ENCODE data around the gene C10orf90. TPM values are rescaled to one million over a fixed set of nuclear protein-coding genes. Genes with fewer than 3 reads are reported as not detected.

The C10orf90 gene, protein sequence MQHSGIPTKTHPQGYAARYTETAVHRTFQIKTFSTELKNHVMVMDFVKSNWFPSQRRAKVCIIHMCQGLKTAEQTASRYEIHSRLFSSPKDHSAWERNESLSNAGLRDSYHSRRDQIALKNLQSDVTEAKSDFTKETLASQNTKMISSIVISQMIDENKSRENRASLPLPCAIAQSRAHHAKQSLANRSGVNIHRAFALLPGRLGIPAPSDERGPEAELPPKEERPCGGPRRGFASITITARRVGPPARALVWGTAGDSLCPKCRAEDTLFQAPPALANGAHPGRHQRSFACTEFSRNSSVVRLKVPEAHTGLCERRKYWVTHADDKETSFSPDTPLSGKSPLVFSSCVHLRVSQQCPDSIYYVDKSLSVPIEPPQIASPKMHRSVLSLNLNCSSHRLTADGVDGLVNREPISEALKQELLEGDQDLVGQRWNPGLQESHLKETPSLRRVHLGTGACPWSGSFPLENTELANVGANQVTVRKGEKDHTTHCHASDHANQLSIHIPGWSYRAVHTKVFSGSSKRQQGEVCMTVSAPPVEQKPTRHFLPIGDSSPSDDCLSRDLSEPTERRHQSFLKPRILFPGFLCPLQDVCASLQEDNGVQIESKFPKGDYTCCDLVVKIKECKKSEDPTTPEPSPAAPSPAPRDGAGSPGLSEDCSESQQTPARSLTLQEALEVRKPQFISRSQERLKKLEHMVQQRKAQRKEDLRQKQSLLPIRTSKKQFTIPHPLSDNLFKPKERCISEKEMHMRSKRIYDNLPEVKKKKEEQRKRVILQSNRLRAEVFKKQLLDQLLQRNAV
- not detected in 2 replicates for total RNA-seq

DNA sequence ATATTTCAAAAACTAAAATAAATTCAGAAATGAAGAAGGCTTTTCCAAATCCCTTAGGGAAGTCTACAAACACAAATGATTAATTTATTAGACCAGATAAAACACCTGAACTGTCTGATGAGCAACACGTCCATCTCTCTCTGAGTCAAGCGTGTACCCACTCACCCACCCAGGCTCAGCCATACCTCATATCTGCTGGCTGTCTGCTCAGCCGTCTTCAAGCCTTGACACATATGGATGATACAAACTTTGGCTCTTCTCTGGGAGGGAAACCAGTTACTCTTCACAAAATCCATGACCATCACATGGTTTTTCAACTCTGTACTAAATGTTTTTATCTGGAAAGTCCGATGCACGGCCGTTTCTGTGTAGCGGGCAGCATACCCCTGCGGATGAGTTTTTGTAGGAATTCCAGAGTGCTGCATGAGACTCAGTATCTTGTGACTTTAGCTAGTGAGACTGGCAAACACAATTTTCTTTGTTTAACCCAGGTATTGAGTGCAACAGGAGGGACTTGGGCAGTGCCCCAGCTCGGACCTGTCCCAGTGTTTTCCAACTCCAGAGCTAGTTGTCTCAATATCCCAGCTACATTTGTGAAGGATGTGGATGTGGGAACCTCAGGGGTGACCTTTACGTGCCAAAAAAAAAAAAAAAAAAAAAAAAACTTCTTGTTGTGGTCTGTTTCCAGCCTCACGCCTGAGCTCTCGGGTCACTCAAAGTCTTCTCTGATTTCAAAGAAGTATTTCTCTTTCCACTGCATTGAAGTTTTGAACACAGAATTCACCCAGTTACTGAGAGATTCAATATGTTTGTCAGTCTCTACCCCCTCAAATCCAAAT lies at the start of gene C10orf90:
C10orf90 (minus strand) TSS at position 638 of the 839 bp plus-strand sequence; CDS start at position 425, 213 bp downstream.
- intact Hi-C loops (cut with micrococcal nuclease) = no loop called here

DNA sequence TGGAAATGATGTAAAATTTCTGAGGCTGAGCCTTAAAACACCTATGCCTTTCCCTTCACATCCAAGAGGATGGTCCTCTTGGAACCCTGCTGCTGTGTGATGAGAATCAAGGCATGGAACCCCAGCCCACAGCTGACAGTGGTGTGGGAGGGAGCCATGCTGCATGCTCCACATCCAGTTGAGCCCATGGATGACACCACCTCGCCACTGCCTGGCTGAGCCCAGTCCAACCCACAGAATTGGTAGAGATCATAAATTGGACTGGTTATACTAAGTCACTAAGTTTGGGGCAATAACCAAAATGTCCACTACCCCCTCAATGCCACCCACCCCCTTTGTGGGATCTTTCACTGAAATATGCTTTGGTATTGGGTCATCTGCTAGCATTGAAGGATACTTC lies 45.9 kb upstream of the C10orf90 start:
- intact Hi-C loops (cut with micrococcal nuclease) = no loop called here

DNA sequence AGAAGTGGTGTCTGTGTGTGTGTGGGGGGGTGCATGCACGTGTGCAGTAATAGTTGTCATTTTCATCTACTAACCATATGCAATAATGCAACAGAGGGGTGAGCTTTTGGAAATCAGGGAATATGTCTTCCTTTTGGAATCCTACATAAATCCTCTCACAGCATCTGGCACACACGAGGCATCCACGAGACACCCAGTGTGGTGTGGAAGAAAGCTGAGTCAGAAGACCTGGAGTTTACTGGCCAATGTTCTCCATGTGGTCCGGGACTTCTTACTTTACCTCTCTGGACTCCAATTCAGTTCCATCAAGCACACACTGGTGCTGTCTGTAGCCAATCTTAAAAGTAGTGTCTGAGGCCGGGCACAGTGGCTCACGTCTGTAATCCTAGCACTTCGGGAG lies 43.1 kb upstream of the C10orf90 start:
- intact Hi-C loops (cut with micrococcal nuclease) = no loop called here

DNA sequence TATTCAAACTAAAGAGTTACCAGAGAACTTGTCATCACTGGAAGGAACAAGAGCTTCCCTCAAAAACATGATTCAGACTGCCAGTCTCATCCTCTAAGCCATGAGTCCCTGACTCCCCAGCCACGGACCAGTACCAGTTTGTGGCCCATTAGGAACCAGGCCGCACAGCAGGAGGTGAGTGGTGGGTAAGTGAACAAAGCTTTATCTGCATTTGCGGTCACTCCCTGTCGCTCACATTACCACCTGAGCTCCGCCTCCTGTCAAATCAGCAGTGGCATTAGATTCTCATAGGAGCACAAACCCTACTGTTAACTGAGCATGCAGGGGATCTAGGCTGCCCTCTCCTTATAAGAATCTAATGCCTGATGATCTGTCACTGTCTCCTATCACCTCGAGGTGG lies 42.2 kb upstream of the C10orf90 start:
- intact Hi-C loops (cut with micrococcal nuclease) = no loop called here

DNA sequence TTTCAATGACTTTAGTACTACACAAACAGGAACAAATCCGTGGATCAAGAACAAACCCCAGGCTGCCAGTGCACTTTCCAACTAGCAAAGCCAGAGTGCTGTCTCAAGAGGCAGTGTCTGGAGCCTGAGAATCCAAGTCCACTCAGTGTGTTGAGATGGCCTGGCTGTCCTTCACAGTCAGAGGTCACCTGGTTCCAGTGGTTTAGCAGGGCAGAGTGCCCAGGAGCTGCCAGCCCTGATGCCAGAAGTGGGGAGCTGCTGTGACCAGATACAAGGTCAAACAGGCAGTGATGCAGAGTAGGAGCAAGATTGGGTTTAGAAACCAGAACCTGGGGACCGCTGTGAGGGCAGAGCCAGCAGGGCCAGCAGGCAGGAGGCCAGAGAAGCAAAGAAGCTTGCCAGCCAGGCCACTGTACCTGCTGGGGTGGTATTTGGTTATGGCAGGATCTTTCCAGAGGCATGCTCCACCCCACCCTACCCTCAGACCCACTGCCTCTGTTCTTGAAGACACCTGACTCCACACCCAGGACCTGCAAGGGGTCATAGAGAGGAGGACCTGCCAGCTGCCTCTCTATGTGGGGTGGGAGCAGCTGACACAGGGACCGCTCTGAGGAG lies 35.6 kb upstream of the C10orf90 start:
- intact Hi-C loops (cut with micrococcal nuclease) = no loop called here

DNA sequence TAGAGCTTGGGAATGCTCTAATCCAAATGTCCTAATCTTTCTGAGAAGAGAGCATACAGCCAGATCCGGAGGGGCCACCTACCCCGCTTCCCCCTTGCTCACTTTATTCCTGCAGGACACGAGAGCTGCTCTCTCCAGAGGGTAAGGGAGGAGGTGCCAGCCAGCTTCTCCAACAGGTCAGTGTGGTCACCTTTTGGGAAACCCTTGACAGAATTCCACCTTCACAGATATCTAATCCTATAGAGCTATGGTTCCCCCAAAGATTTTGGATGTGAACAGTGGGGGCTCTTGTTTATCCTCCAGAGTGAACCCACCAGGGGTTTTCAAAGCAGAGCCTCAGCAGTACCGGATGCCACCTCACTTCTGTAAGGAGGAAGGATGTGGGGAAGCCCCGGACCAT lies 34.6 kb upstream of the C10orf90 start:
- intact Hi-C loops (cut with micrococcal nuclease) = no loop called here

DNA sequence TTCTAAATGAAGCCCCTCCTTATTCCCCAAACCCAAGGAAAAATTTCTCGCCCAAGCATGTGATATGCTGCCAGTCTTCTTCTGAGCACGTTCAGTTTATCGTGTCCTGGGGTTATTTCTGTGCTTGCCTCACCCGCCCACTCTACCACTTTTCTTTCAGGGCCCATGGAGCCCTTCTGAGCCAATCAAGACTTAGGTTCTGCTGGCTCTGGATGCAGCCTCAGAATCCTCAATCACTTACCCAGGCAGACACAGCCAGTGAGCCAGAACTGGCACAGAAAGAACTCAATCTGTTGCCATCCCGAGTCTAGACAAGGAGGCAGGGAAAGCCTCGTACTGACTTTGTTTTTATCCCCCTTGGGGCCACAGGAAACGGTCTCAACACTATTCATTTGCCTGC lies 34.2 kb upstream of the C10orf90 start:
- intact Hi-C loops (cut with micrococcal nuclease) = no loop called here

DNA sequence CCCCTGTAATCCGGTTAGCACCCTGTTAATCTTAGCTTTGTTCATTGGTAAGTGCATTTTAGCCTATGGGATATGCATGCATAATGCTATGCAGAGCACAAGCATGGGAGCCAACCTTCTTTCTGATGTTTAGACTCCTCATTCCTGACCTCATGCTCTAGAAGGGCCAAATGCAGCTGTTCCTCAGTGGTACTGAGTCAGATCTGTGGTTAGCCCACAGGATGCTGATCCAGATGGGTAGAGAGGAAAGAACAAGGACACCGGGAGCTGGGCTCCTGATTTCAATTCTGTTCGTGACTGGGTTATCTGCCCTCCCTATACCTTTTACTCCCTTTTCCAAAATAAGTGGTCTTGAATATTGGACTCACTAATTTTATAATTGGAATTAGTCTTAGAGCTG lies 31.7 kb upstream of the C10orf90 start:
- intact Hi-C loops (cut with micrococcal nuclease) = no loop called here

DNA sequence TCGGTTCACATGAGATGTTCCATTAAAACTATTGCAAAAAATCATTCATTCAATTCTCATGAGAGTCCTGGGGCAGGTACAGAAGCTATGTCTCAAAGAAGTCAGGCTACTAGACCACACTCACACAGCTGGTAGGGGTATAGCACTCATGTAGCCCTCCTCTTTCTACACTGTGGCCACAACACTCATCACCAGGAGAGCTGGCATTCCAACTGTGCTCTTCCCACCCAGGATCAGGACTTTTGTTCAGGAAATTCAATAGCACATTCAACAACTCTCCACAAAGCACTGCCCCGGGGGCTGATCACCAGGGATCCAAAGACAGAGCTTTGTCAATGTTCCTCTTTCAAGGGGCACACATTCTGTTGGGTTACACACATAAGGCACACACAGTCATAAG lies 31.0 kb upstream of the C10orf90 start:
- intact Hi-C loops (cut with micrococcal nuclease) = no loop called here

DNA sequence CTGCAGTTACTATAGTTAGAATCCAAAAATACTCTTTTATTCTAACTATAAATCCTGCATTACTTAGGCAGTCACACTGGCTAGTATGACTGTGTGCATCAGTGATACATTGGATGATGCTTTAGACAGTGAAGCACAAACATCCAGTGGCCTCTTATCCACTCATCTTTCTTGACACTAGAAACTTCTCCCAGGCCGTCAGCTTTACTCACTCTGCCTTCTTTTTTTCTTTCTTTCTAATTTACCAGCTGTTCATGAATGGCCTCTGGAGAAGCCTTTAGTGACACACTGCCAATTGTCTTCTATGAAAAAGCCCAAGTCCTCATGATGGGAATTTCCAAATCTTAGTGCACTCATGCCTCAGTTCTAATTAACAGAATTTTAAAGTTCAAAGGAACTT lies 26.2 kb upstream of the C10orf90 start:
- intact Hi-C loops (cut with micrococcal nuclease) = no loop called here

DNA sequence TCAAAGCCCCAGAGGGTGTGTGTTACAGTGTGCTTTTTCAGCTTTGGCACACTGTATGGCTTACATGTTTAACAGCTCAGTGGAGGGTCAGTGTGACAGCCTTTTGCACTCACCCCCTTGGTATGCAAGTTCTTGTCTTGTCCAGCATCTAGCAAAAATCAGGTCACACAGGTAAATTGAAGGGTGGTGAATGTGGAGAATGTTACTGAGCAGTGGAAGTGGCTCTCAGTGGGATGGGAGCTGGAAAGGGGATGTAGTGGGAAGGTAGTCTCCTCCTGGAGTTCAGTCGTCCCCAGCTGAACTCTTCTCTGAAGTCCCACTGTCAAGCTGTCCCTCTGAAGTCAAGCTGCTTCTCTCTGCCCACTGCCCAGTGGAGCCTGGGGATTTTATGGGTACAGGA lies 21.0 kb upstream of the C10orf90 start:
- intact Hi-C loops (cut with micrococcal nuclease) = no loop called here

DNA sequence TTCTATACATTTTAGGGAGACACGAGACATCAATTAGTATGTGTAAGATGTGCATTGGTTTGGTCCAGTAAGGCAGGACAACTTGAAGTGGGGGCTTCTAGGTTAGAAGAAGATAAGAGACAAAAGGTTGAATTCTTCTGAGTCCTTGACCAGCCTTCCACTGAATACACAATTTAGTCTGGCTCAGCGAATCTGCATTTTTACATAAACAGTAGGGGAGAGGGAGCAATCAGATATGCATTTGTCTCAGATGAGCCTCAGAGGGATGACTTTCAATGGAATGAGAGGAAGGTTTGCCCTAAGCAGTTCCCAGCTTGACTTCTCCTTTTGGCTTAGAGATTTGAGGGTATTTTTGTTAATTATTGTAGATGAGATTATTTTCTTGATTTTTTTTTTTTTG lies 20.0 kb upstream of the C10orf90 start:
- intact Hi-C loops (cut with micrococcal nuclease) = no loop called here

DNA sequence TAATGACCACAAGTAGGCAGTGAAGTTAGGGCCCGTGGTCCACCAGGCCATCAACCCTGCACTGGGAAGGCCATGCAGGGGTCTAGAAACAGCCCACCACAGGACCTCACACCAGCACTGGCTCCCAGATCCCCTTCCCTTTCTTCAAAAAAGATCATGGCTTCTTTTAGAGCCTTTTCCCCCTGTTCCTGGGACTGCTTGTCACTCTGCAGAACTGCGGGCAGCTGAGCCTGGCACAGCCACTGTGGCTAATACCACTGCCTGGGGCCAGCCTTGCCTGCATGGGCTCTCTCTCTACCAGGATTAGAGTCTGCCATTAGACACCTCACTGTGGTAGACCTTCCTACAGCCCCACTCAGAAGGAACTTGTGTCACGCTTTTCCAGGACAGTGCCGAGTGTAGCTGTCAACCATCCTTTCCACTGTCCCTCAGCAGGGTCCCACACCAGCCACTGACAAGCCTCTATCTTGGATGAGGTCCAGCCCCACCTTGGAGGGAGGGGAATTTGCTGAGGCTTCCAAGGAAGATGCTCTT lies 19.0 kb upstream of the C10orf90 start:
- intact Hi-C loops (cut with micrococcal nuclease) = no loop called here

DNA sequence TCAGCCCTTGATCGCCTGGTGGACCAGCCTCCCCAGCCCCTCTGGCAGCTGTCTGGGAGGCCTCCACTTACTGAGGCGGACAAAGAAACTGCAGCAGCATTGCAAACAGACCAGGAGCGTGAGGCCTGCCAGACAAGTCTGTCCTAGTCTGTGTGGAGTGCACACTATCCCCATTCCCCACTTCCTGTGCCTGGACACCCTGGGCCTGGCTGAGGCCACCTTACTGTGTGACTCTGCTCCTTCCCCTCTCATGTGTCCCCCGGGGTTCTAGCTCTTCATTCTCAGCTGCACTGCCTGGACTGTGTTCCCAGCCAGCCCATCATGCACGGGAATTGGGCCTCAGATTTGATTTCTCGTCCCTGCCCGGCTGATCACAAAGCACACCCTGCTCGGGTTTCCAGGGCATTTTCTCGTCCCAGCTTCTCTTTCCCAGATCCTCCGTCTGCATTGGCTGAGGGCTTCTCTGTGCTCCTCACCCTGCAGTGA lies 16.7 kb upstream of the C10orf90 start:
- intact Hi-C loops (cut with micrococcal nuclease) = no loop called here

DNA sequence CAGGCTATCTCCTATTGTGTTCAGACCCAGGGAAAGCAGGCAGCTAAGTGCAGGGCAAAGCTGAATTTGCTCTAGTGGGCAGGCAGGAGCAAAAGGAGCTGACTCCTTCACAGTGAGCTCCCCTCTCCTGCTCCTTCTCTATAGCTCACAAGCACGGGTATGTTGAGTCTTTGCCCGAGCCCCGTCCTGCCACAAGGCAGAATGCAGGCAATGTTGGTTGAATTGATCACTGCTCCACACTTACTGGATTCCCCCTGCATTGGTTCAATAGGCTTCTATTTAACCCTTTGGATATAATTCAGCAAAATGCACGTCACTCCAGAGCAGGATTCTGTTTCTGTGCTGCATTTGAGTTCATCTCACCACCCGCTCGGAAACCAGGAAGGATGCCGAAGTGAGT lies 16.2 kb upstream of the C10orf90 start:
- intact Hi-C loops (cut with micrococcal nuclease) = no loop called here

DNA sequence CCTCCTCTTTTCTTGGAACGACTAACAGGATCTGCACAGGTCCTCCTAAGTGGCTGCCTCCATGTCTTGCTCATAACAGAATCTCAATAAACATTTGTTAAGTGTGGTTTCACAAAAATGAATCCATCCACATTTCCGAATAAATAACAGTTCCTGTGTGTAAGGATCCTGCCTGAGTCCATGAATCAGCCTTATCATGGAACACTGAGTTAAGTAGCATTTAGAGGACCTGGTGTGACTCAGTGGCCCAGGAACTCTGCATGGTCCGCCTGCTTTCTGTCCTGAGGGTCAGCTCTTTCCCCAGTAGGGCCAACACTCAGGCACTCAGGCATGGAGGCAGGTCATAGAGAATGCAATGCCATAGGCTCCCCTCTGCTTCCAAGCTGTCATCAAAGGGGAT lies 15.8 kb upstream of the C10orf90 start:
- intact Hi-C loops (cut with micrococcal nuclease) = no loop called here

DNA sequence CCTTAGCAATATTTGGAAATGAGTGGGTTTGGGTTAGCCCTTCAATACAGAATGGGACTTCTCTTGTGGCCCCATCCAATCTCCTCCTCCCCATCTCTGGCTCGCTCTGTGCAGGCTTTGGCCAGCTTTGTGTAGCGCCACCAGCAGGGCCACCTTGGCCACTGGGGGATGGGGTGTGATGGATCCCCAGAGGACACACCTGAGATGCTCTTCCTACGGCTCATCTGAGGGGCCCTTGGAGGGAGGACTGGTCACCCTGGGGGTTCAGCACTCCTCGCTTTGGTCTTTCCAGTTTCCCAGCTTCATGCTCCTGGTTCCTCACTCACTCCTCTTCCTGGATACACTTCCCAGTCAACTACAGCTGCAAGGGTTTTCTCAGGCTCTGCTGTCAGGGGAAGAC lies 15.3 kb upstream of the C10orf90 start:
- intact Hi-C loops (cut with micrococcal nuclease) = no loop called here

DNA sequence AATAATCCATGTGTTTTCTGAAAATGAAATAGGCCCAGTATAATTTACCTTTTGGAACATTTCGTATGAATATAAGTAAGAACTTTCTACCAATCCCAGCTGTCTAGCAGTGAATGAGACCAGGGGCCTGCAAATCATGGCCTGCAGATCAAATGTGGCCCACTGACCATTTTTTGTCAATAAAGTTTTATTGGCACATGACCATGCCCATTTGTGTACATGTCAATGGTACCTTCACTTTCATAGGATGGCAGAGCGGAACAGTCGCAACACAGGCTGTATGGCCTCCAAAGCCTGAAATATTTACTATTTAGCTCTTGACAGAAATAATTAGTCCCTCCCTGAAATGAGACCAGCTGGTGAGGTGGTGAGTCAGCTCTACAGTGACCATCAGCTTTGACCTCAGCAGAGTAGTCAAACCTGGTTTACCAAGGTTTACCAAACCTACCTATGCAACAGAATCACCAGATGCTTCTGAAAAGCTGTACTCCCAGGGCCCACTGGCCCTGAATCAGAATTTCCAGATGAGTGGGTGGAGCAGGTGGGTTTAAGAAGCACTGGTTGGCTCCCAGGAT lies 13.8 kb upstream of the C10orf90 start:
- intact Hi-C loops (cut with micrococcal nuclease) = no loop called here

DNA sequence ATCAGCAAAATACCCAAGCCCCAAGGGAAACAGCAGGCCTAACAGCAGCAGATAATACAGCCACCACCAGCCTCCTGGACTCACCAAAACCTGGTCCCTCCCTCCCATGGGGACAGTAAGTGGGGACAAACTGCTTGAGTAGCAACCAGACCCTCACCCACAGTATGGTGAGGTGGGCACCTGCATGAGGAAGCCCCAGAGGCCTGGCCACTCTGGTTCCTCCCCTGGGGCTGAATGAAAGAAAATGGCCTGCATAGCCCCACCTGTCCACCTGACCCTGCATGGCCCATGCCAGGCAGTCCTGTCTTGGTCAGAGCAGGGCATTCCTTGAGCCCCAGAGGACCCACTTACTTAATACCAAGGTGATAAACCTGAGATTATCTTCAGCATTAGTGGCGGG lies 13.0 kb upstream of the C10orf90 start:
- intact Hi-C loops (cut with micrococcal nuclease) = no loop called here

DNA sequence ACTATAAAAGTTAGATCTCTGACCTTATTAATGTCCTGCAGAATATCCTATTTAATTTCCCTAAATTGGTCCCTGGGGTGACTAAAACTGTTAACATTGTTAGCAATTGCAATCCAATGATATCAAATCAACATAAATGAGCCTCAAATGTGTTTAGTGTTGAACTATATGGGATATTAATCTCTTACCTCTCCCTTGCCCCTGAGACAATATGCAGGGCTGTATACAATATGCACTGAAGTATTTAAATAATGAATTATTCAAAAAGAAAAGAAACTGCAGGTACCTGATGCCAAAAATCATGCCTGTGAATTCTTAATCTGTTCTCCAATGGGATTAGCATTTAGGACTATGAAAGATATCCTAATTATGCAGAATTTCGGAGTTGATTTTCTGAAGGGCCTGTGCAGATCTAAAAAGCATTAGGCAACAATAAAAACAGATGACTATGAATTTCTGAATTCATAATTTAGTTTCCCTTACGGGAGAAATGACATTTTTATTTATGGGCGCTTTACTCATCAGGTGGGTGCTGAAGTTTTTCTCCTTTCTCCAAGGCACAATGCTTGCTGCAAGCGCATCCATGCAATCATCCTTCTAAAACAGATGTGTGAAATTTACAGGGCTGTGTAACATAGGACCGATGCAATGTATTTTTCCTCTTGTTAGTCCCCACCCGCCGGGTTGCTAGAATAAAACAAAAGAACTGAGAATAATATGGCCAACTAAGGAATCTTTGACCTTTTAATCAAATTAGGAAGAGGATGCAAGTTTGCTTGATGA lies 5.4 kb upstream of the C10orf90 start:
- intact Hi-C loops (cut with micrococcal nuclease) = no loop called here
